ENCODE data around the gene LRRC17.

Gene LRRC17

DNA sequence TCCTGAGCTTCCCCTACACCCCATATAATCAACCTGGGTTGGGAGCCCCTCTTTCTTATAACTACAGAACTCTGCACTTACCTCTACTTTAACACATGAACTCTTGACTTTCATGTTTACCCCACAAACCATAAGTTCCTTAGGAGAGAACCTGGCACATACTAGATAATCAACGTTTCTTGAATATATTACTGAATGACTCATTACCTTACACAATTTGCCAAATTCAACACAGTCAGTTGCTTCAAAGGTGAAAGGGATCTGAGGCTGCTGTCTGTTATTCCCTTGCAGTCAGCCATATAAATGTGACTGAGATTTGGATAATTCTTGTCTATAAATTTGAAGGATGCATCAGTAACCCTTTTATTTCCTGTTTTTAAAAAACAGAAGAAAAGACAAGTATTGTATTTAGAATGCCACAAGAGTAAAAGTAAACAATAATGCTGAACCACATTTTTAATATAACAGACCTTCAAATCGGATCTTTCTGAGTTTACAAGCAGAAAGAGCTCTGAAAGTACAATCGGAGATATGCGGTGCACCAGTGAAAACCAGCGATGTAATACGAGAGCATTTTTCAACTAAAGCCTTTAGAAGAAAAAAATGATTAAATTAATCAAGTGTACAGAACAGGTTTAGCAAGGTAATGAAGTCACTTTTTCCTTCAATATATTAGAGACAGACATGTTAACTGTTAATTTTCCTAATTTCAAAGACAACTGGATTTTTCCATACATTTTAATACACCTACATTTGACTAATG is 29.5 kb upstream of the LRRC17 start:
- TF ChIP-seq, protein P1, sequence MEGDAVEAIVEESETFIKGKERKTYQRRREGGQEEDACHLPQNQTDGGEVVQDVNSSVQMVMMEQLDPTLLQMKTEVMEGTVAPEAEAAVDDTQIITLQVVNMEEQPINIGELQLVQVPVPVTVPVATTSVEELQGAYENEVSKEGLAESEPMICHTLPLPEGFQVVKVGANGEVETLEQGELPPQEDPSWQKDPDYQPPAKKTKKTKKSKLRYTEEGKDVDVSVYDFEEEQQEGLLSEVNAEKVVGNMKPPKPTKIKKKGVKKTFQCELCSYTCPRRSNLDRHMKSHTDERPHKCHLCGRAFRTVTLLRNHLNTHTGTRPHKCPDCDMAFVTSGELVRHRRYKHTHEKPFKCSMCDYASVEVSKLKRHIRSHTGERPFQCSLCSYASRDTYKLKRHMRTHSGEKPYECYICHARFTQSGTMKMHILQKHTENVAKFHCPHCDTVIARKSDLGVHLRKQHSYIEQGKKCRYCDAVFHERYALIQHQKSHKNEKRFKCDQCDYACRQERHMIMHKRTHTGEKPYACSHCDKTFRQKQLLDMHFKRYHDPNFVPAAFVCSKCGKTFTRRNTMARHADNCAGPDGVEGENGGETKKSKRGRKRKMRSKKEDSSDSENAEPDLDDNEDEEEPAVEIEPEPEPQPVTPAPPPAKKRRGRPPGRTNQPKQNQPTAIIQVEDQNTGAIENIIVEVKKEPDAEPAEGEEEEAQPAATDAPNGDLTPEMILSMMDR (IDR thresholded peaks at IDR 0.05; ENCODE audit: poor library complexity, severe bottlenecking): no peak
- no peaks in the 10 kb centered on the region for H3K36me3 ChIP-seq (ENCODE audit: low read depth)
- H3K4me3 ChIP-seq (ENCODE audit: severe bottlenecking): no peak overlapping the region
- no peaks in the 10 kb centered on the region for H3K9me3 ChIP-seq (ENCODE audit: severe bottlenecking)
- ATAC-seq (ENCODE audit: low read depth) (peak; percentile 94), DNase-seq (ENCODE audit: low spot score) (no peak)
- H3K27me3 ChIP-seq (ENCODE audit: insufficient read depth, poor library complexity, severe bottlenecking): no peaks in the 10 kb centered on the region
- H3K27ac ChIP-seq (ENCODE audit: poor library complexity, severe bottlenecking): peak overlapping the region; percentile 37
- peaks cover 16% of the 10 kb centered on the region for H3K4me1 ChIP-seq (ENCODE audit: insufficient read depth, poor library complexity, severe bottlenecking)

DNA sequence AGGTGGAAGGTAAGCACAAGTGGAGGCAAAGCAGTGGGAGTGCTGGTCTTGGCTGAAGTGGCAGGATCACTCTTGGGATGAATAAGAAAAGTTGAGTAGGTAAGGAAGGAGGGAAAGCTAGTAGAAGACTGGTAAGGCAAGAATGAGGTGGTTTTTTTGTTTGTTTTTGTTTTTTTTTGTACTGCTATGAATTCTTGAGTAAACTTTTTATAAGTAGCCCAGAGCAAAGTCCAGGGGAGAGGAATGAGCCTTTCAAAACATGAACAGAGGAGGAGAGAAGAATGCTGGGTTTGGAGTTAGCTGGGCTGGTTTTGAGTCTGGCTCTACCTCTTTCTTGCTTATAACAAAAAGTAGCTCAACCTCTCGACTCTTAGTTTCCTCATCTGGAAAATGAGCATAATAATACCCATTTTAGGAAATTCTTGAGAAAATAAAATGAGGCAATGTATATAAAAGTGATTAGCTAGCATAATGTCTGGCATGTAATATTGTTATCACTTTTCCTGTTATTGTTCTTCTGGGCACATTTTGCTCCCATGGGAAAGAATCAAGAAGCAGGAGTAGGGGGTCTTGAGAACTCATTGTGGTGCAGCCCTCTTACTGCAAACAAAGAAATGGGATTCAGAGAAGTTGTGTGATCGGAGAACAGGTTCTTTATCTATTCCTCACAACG is 24.1 kb upstream of the LRRC17 start:
- Histone ChIP-seq H3K4me3 (ENCODE audit: severe bottlenecking) (no peak overlapping the region), H3K27me3 (ENCODE audit: insufficient read depth, poor library complexity, severe bottlenecking) (no peaks in the 10 kb centered on the region), H3K27ac (ENCODE audit: poor library complexity, severe bottlenecking) (no peak overlapping the region), H3K9me3 (ENCODE audit: severe bottlenecking) (no peaks in the 10 kb centered on the region), H3K36me3 (ENCODE audit: low read depth) (no peaks in the 10 kb centered on the region), H3K4me1 (ENCODE audit: insufficient read depth, poor library complexity, severe bottlenecking) (peaks cover 29% of the 10 kb centered on the region)
- no peak for DNase-seq (ENCODE audit: low spot score)
- TF ChIP-seq, protein P1 (IDR thresholded peaks at IDR 0.05; ENCODE audit: poor library complexity, severe bottlenecking): no peak
- ATAC-seq (ENCODE audit: low read depth): no peak

DNA sequence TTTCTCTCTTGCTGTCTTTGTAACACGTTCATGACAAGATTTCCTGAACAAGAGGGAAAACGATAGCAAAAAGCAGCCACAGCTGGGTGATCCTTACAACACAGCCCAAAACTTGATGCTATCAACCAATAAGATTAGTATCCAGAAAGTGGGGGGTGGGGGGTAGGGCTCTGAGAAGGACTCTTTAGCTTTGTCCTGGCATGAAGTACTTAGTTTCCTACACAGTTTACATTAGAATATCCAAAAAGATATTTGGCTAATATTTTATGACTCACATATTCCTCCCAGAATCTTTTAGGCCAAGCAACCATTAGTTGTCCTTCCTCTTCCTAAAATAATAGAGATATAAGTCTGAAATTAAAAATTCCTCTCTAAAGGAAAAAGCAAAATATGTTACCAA is 22.9 kb upstream of the LRRC17 start:
- no peak overlapping the region for H3K27ac ChIP-seq (ENCODE audit: poor library complexity, severe bottlenecking)
- ATAC-seq (ENCODE audit: low read depth) (no peak), DNase-seq (ENCODE audit: low spot score) (no peak)

DNA sequence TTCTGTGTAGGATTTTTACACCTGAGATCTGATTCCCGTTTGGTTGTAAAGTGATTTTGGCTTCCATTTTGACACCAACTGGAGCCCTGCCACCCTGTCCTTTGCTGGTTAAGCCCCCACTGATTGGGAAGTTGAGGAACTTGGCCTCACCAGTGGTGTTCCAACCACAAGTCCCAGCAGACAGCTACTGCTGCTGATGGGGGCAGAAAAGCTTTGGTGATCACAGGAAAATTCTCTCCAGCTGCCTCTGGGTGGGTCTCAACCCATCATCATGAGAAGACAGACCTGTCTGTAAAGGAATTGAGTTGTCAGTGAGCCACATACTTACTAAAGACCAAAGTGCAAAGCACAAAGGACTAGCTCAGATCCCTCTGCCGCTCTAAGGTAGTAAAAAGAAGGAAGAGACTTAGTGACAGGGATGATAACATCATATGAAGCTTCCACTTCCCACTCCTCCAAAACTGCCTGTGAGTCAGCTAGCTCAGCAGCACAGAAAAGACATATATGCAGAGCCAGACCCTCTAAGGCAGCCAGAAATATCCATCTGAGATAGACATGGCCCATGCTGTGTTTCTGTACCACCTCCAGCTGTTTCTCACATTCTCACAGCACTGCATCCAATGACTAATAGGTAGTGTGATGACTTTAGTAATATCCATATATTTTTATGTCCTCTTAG is 22.4 kb upstream of the LRRC17 start:
- DNase-seq (ENCODE audit: low spot score): no peak
- peak overlapping the region; percentile 75 for H3K27ac ChIP-seq (ENCODE audit: poor library complexity, severe bottlenecking)

More for the DNA sequence above, 22.9 kb upstream of the LRRC17 start:
- no peak overlapping the region for H3K4me3 ChIP-seq (ENCODE audit: severe bottlenecking)
- no peaks in the 10 kb centered on the region for H3K36me3 ChIP-seq (ENCODE audit: low read depth)
- no peaks in the 10 kb centered on the region for H3K27me3 ChIP-seq (ENCODE audit: insufficient read depth, poor library complexity, severe bottlenecking)
- TF ChIP-seq, protein P1 (IDR thresholded peaks at IDR 0.05; ENCODE audit: poor library complexity, severe bottlenecking): no peak
- H3K9me3 ChIP-seq (ENCODE audit: severe bottlenecking): no peaks in the 10 kb centered on the region
- peaks cover 24% of the 10 kb centered on the region for H3K4me1 ChIP-seq (ENCODE audit: insufficient read depth, poor library complexity, severe bottlenecking)

More for the DNA sequence above, 22.4 kb upstream of the LRRC17 start:
- TF ChIP-seq, protein P1 (IDR thresholded peaks at IDR 0.05; ENCODE audit: poor library complexity, severe bottlenecking): no peak
- H3K36me3 ChIP-seq (ENCODE audit: low read depth): no peaks in the 10 kb centered on the region
- peaks cover 24% of the 10 kb centered on the region for H3K4me1 ChIP-seq (ENCODE audit: insufficient read depth, poor library complexity, severe bottlenecking)
- 0 out of 3 replicates have a peak, but pooled peaks have one; percentile 8 for ATAC-seq (ENCODE audit: low read depth)
- no peaks in the 10 kb centered on the region for H3K27me3 ChIP-seq (ENCODE audit: insufficient read depth, poor library complexity, severe bottlenecking)
- H3K9me3 ChIP-seq (ENCODE audit: severe bottlenecking): no peaks in the 10 kb centered on the region
- H3K4me3 ChIP-seq (ENCODE audit: severe bottlenecking): no peak overlapping the region

Measured in RWPE2 (cell line).